DOHH2 (cell line): ENCODE measurements around the gene GALR3.

ENCODE experiments used
- CTCF ChIP-seq: fragments of 200-600 bp; sonication (generic); IDR thresholded peaks from one replicate; pipeline ENCODE4 v1.5.1; 2014; ENCODE audit warnings: antibody characterized with exemption, mild to moderate bottlenecking, low read depth, low read length; ENCODE audit not compliant: poor library complexity, severe bottlenecking
- EZH2phosphoT487 ChIP-seq: fragments of 200-600 bp; sonication (generic); IDR thresholded peaks from 2 replicates; pipeline ENCODE4 v1.6.1; 2017; ENCODE audit warnings: borderline replicate concordance, mild to moderate bottlenecking, antibody characterized with exemption, low read length, moderate library complexity, mixed read lengths

- TF ChIP-seq CTCF, result no peak
- no peak for TF ChIP-seq EZH2phosphoT487
Observed at GRCh38 chr22:37807410-37808293, 15.5 kb upstream of the GALR3 start, which contains the start of gene GCAT.
